Gastroesophageal sphincter (tissue), 3 donors: ENCODE data around the gene DGAT2.

Experiments used
- POLR2A ChIP-seq, 2 donors: fragments of 450-650 bp; IDR thresholded peaks; one replicate each; pipeline ENCODE4 v1.6.1; 2017; ENCODE audit warnings: antibody characterized with exemption in 2 of 2, mild to moderate bottlenecking in 2 of 2, moderate library complexity in 1 of 2
- TF ChIP-seq, protein P1 (sequence below), 4 experiments: fragments of 200-600 bp in 2 of 4; fragments of 450-650 bp in 2 of 4; sonication (generic) in 1 of 4; IDR thresholded peaks; one replicate each; pipeline ENCODE4 v1.5.1; 2017 to 2019; ENCODE audit warnings: antibody characterized with exemption in 4 of 4, mild to moderate bottlenecking in 2 of 4, moderate library complexity in 2 of 4

DNA sequence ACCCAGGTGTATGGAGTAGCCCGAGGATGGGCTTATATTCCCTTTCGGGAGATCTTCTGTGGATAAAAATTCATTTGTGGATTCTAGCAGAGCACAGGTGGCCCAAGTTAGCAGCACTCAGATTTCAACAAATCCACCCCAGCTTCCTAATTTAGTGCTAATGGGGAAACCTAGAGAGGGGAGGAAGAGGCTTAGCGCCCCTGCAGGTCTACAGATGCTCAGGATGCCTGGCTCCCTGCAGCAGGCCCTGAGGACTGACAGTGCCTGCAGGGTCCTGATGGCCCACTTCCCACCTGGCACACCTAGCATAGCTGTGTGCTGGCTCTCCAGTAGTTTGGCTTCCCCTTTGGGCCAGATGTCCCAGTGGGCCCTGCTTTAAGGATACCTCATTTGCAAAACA is 6.5 kb downstream of the DGAT2 start:
- TF ChIP-seq, protein P1, sequence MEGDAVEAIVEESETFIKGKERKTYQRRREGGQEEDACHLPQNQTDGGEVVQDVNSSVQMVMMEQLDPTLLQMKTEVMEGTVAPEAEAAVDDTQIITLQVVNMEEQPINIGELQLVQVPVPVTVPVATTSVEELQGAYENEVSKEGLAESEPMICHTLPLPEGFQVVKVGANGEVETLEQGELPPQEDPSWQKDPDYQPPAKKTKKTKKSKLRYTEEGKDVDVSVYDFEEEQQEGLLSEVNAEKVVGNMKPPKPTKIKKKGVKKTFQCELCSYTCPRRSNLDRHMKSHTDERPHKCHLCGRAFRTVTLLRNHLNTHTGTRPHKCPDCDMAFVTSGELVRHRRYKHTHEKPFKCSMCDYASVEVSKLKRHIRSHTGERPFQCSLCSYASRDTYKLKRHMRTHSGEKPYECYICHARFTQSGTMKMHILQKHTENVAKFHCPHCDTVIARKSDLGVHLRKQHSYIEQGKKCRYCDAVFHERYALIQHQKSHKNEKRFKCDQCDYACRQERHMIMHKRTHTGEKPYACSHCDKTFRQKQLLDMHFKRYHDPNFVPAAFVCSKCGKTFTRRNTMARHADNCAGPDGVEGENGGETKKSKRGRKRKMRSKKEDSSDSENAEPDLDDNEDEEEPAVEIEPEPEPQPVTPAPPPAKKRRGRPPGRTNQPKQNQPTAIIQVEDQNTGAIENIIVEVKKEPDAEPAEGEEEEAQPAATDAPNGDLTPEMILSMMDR (IDR thresholded peaks at IDR 0.05) = no peak
- no peak for TF ChIP-seq POLR2A (IDR thresholded peaks at IDR 0.05)
